IMR-90 (cell line): Measurements from ENCODE around the gene ZNF292. TPM values are rescaled to one million over a fixed set of nuclear protein-coding genes. Genes with fewer than 3 reads are reported as not detected.

Experiments used
- ATAC-seq: fragments of 200-7000 bp; cut with Tn5 transposase; 2 replicates; pipeline ENCODE4 v1.9.1; 2020; ENCODE audit warnings: low read depth, mild to moderate bottlenecking, moderate library complexity
- BruUV-seq: library from RNA; stranded (reverse); fragments of 400-500 nt; replicated peaks from 2 replicates; lab custom pipeline; 2021; lab: Mats Ljungman, UMichigan
- CTCF ChIA-PET: fragments of 300-600 bp; formaldehyde crosslinking; extraction: SDS; loops from one replicate; lab custom pipeline; 2021; ENCODE audit warnings: antibody characterized with exemption; lab: Yijun Ruan, JAX
- POLR2A ChIA-PET: fragments of 300-600 bp; sonication (Branson Sonifier 250); formaldehyde crosslinking; loops from one replicate; lab custom pipeline; 2022; ENCODE audit warnings: antibody characterized with exemption; ENCODE audit not compliant: unreplicated experiment; lab: Charles Lee
- DNase-seq: peaks from one replicate; pipeline ENCODE4 v3.0.0; 2013
- H2AFZ ChIP-seq: replicated peaks from 2 replicates; pipeline ENCODE3; 2013; ENCODE audit warnings: low read length, mild to moderate bottlenecking; ENCODE audit not compliant: poor library complexity
- H2AK5ac ChIP-seq: 2 replicates; pipeline ENCODE4 v1.6.1; 2013; ENCODE audit warnings: low read depth, low read length, inconsistent platforms
- H2AK9ac ChIP-seq: replicated peaks from 2 replicates; pipeline ENCODE3; 2013; ENCODE audit warnings: mild to moderate bottlenecking, low read depth, low read length, moderate library complexity; ENCODE audit not compliant: poor library complexity
- H2BK120ac ChIP-seq: 2 replicates; pipeline ENCODE4 v1.6.1; 2013; ENCODE audit warnings: low read depth, low read length, inconsistent platforms
- H2BK15ac ChIP-seq: 3 replicates; pipeline ENCODE4 v1.6.1; 2013; ENCODE audit warnings: low read depth, low read length, inconsistent platforms
- H2BK20ac ChIP-seq: 2 replicates; pipeline ENCODE4 v1.6.1; 2013; ENCODE audit warnings: low read depth, mild to moderate bottlenecking, inconsistent platforms, low read length, moderate library complexity
- H2BK5ac ChIP-seq: 2 replicates; pipeline ENCODE4 v1.6.1; 2013; ENCODE audit warnings: mild to moderate bottlenecking, low read depth, low read length, inconsistent platforms; ENCODE audit not compliant: poor library complexity, severe bottlenecking
- H3K14ac ChIP-seq: replicated peaks from 2 replicates; pipeline ENCODE4 v1.6.1; 2013; ENCODE audit warnings: low read depth, low read length, inconsistent platforms
- H3K18ac ChIP-seq: 2 replicates; pipeline ENCODE4 v1.6.1; 2013; ENCODE audit warnings: low read depth, low read length, control low read depth
- H3K23ac ChIP-seq: 2 replicates; pipeline ENCODE4 v1.6.1; 2013; ENCODE audit warnings: low read depth, low read length, inconsistent platforms
- H3K27ac ChIP-seq: 2 replicates; pipeline ENCODE4 v1.5.1; 2013; ENCODE audit warnings: mild to moderate bottlenecking, control low read depth, low read length; ENCODE audit not compliant: insufficient read depth
- H3K27me3 ChIP-seq: 2 replicates; pipeline ENCODE4 v1.6.1; 2013; ENCODE audit warnings: low read length; ENCODE audit not compliant: control insufficient read depth, insufficient read depth
- H3K36me3 ChIP-seq: 2 replicates; pipeline ENCODE4 v1.6.1; 2013; ENCODE audit warnings: low read length, mixed read lengths; ENCODE audit not compliant: control insufficient read depth, insufficient read depth
- H3K4ac ChIP-seq: 2 replicates; pipeline ENCODE4 v1.6.1; 2013; ENCODE audit warnings: low read depth, low read length, inconsistent platforms
- H3K4me1 ChIP-seq: 2 replicates; pipeline ENCODE4 v1.6.1; 2013; ENCODE audit warnings: low read length, mixed read lengths; ENCODE audit not compliant: control insufficient read depth, insufficient read depth
- H3K4me2 ChIP-seq: 2 replicates; pipeline ENCODE4 v1.6.1; 2013; ENCODE audit warnings: low read depth, mild to moderate bottlenecking, control low read depth, low read length, moderate library complexity
- H3K4me3 ChIP-seq: 2 replicates; pipeline ENCODE4 v1.5.1; 2013; ENCODE audit warnings: low read depth, mild to moderate bottlenecking, control low read depth, low read length, moderate library complexity; ENCODE audit not compliant: insufficient read depth
- H3K56ac ChIP-seq: 2 replicates; pipeline ENCODE4 v1.6.1; 2013; ENCODE audit warnings: low read length, inconsistent platforms; ENCODE audit not compliant: insufficient read depth; ENCODE audit errors: extremely low read depth
- H3K79me1 ChIP-seq, 2 experiments: 2 replicates each; pipeline ENCODE4 v1.6.1; 2013; ENCODE audit warnings: low read length in 2 of 2, inconsistent platforms in 1 of 2, low read depth in 1 of 2
- H3K9ac ChIP-seq: 2 replicates; pipeline ENCODE4 v1.6.1; 2013; ENCODE audit warnings: low read depth, low read length, control low read depth
- H3K9me1 ChIP-seq: 2 replicates; pipeline ENCODE4 v1.6.1; 2013; ENCODE audit warnings: low read length, inconsistent platforms; ENCODE audit not compliant: insufficient read depth
- H3K9me3 ChIP-seq: 2 replicates; pipeline ENCODE4 v1.6.1; 2013; ENCODE audit warnings: low read length; ENCODE audit not compliant: control insufficient read depth, insufficient read depth
- H4K20me1 ChIP-seq: 2 replicates; pipeline ENCODE4 v1.6.1; 2013; ENCODE audit warnings: low read length, inconsistent platforms; ENCODE audit not compliant: insufficient read depth
- H4K5ac ChIP-seq: 2 replicates; pipeline ENCODE4 v1.6.1; 2013; ENCODE audit warnings: mild to moderate bottlenecking, low read depth, low read length, control low read depth
- H4K8ac ChIP-seq, 2 experiments: 2 replicates each; pipeline ENCODE4 v1.6.1; 2013; ENCODE audit warnings: low read depth in 2 of 2, low read length in 2 of 2, control low read depth in 1 of 2, inconsistent platforms in 1 of 2
- H4K91ac ChIP-seq: 2 replicates; pipeline ENCODE4 v1.6.1; 2013; ENCODE audit warnings: low read depth, low read length, inconsistent platforms; ENCODE audit not compliant: insufficient read depth
- CHD1 ChIP-seq: IDR thresholded peaks from 2 replicates; pipeline ENCODE4 v1.6.1; 2012; ENCODE audit warnings: low read depth, low read length, improper control_type of control experiment
- RAD21 ChIP-seq: IDR thresholded peaks from 2 replicates; pipeline ENCODE4 v1.6.1; 2012; ENCODE audit warnings: low read length, improper control_type of control experiment
- RCOR1 ChIP-seq: IDR thresholded peaks from 2 replicates; pipeline ENCODE4 v1.6.1; 2012; ENCODE audit warnings: mild to moderate bottlenecking, low read length, improper control_type of control experiment; ENCODE audit not compliant: insufficient replicate concordance
- dilution Hi-C: fragments of 300-500 bp; cut with HindIII; formaldehyde crosslinking; loops from one replicate; pipeline ENCODE4 v1.14.3; 2018; ENCODE audit warnings: low sequenced_read_pairs; ENCODE audit not compliant: unreplicated experiment
- in situ Hi-C: fragments of 300-500 bp; cut with MboI; formaldehyde crosslinking; loops from 3 replicates; pipeline ENCODE4 v1.14.3; 2019; ENCODE audit warnings: low sequenced_read_pairs, inconsistent platforms, mixed read lengths
- intact Hi-C: fragments of 100-400 bp; cut with micrococcal nuclease; formaldehyde crosslinking; loops from 2 replicates; pipeline ENCODE4 v1.10.0; 2022
- polyA plus RNA-seq, 3 experiments: library from polyadenylated mRNA; depleted of rRNA; stranded (reverse); fragments of >200 nt; gene quantifications; 2 replicates each; pipeline ENCODE4 v1.2.3, GENCODE V29; 2012; ENCODE audit warnings: low replicate concordance in 1 of 3
- total RNA-seq: library from RNA; depleted of rRNA; stranded (reverse); fragments of >200 nt; gene quantifications from 2 replicates; pipeline ENCODE4 v1.2.3, GENCODE V29; 2012
- TF ChIP-seq, protein P1 (sequence below): fragments of 150-350 bp; IDR thresholded peaks from 2 replicates; pipeline ENCODE4 v1.6.1; 2017; ENCODE audit warnings: mild to moderate bottlenecking, antibody characterized with exemption, low read length, low read depth
- TF ChIP-seq, protein P2 (sequence below): fragments of 150-350 bp; IDR thresholded peaks from 2 replicates; pipeline ENCODE4 v1.6.1; 2016; ENCODE audit warnings: low read depth, mild to moderate bottlenecking, low read length, moderate library complexity, borderline replicate concordance

ZNF292 gene
- total and polyA plus RNA-seq, 2 of the 4 experiments (the other 2 are of a cell fraction): 5.5 to 28.3 TPM

DNA sequence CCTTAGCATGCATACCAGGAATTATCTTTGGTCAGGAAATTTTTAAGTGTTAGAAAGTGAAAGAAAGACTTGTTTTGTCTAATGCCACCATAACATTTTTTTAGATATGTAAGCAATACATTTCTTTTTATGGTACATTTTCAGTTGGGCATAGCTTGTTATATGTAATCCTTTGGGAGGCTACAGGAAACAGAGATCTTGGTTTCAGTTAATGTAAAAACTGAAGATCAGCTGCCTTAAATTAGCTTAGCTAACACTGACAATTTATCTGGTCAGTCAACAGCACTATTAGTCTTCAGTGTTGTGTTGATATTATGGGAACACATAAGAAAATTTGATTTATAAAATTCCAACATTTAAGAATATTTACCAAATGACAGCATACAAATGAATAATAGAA, 88.4 kb downstream of the ZNF292 start:
- CTCF ChIA-PET: no interaction called here
- H2AFZ ChIP-seq: no peak overlapping the region
- H2BK5ac ChIP-seq: no peak overlapping the region
- no peak overlapping the region for H3K14ac ChIP-seq
- H3K4me1 ChIP-seq: no peaks in the 10 kb centered on the region
- H4K20me1 ChIP-seq: peaks cover 5% of the 10 kb centered on the region; the same call in 1 of the 2 replicates
- no peak overlapping the region for H3K18ac ChIP-seq
- no peak overlapping the region for H3K4ac ChIP-seq
- intact Hi-C loops: loop anchor here (5.0 kb wide), 1 partner anchor 1503 kb away; no protein-coding TSS in a partner anchor
- no peaks in the 10 kb centered on the region for H3K27me3 ChIP-seq
- no peak overlapping the region for H2BK120ac ChIP-seq
- dilution Hi-C loops: no loop called here
- no peaks in the 10 kb centered on the region; the same call in 1 of the 2 replicates for H3K9me1 ChIP-seq
- POLR2A ChIA-PET: no interaction called here
- peaks cover 25% of the 10 kb centered on the region for H3K36me3 ChIP-seq
- H2BK15ac ChIP-seq: no peak overlapping the region
- H3K79me1 ChIP-seq: peaks cover 12 to 18% of the 10 kb centered on the region in 2 experiments
- no peak overlapping the region for H2BK20ac ChIP-seq
- H4K5ac ChIP-seq: no peak overlapping the region
- H4K8ac ChIP-seq: no peak overlapping the region
- in situ Hi-C loops: no loop called here
- no peak overlapping the region for H3K23ac ChIP-seq
- DNase-seq: no peak
- no TSS peak for BruUV-seq
- no peak overlapping the region for H3K4me3 ChIP-seq
- no peak overlapping the region for H3K4me2 ChIP-seq
- H3K27ac ChIP-seq: no peak overlapping the region
- no peak overlapping the region for H2AK9ac ChIP-seq
- no peak overlapping the region for H3K9ac ChIP-seq
- no peak overlapping the region for H4K91ac ChIP-seq
- H3K9me3 ChIP-seq: no peaks in the 10 kb centered on the region
- no peak for ATAC-seq
- no peak overlapping the region for H2AK5ac ChIP-seq
- TF ChIP-seq, protein P1, sequence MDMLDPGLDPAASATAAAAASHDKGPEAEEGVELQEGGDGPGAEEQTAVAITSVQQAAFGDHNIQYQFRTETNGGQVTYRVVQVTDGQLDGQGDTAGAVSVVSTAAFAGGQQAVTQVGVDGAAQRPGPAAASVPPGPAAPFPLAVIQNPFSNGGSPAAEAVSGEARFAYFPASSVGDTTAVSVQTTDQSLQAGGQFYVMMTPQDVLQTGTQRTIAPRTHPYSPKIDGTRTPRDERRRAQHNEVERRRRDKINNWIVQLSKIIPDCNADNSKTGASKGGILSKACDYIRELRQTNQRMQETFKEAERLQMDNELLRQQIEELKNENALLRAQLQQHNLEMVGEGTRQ: no peak
- TF ChIP-seq RAD21: no peak
- TF ChIP-seq CHD1: no peak
- TF ChIP-seq, protein P2, sequence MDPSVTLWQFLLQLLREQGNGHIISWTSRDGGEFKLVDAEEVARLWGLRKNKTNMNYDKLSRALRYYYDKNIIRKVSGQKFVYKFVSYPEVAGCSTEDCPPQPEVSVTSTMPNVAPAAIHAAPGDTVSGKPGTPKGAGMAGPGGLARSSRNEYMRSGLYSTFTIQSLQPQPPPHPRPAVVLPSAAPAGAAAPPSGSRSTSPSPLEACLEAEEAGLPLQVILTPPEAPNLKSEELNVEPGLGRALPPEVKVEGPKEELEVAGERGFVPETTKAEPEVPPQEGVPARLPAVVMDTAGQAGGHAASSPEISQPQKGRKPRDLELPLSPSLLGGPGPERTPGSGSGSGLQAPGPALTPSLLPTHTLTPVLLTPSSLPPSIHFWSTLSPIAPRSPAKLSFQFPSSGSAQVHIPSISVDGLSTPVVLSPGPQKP: no peak
- no peak for TF ChIP-seq RCOR1
- no peak overlapping the region; the same call in 1 of the 2 replicates for H3K56ac ChIP-seq
